ENCODE results near the gene VWC2. TPM values are rescaled to one million over a fixed set of nuclear protein-coding genes. Genes with fewer than 3 reads are reported as not detected.

VWC2 gene
- total RNA-seq, 1 experiment from 2014 or later: not detected

DNA sequence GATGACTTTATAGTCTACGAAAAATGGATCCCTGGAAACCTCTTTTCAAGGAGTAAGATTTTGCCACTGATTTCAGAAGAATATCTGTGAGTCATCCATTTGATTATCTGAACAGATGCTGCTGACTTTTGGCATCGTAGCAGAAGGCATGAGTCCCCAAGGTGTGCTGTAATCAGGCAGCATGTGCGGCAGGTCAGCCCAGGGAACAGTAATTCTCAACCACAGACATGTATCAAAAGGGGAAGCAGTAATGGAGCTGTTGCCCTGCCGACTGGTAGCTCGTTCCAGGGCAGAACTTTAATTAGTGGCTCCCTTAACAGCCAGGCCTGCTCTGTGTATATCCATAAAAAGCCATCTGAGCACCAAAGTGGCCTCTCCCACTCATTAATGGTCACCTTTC lies 5.7 kb upstream of the VWC2 start:
- POLR2A ChIA-PET: no interaction called here
- no peaks in the 10 kb centered on the region for H3K9me3 ChIP-seq
- H3K27ac Mint-ChIP-seq (ENCODE audit: unreplicated experiment): no peak overlapping the region
- H3K4me3 Mint-ChIP-seq (ENCODE audit: unreplicated experiment): no peak overlapping the region
- no peak for DNase-seq
- no peak overlapping the region for H3K4me3 ChIP-seq (ENCODE audit: low read depth, low read length)
- no peaks in the 10 kb centered on the region for H3K4me1 ChIP-seq
- no peaks in the 10 kb centered on the region; the same call in 1 of the 2 replicates for H3K27me3 ChIP-seq (replicated peaks; ENCODE audit: control insufficient read depth, insufficient read depth, low read length)
- H3K4me1 Mint-ChIP-seq (ENCODE audit: low read depth, unreplicated experiment): no peaks in the 10 kb centered on the region
- H3K36me3 Mint-ChIP-seq (ENCODE audit: insufficient read depth, unreplicated experiment): no peaks in the 10 kb centered on the region
- H3K36me3 ChIP-seq (ENCODE audit: control insufficient read depth, insufficient read depth, low read length): no peaks in the 10 kb centered on the region
- TF ChIP-seq, protein P1, sequence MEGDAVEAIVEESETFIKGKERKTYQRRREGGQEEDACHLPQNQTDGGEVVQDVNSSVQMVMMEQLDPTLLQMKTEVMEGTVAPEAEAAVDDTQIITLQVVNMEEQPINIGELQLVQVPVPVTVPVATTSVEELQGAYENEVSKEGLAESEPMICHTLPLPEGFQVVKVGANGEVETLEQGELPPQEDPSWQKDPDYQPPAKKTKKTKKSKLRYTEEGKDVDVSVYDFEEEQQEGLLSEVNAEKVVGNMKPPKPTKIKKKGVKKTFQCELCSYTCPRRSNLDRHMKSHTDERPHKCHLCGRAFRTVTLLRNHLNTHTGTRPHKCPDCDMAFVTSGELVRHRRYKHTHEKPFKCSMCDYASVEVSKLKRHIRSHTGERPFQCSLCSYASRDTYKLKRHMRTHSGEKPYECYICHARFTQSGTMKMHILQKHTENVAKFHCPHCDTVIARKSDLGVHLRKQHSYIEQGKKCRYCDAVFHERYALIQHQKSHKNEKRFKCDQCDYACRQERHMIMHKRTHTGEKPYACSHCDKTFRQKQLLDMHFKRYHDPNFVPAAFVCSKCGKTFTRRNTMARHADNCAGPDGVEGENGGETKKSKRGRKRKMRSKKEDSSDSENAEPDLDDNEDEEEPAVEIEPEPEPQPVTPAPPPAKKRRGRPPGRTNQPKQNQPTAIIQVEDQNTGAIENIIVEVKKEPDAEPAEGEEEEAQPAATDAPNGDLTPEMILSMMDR (IDR thresholded peaks at IDR 0.05; ENCODE audit: insufficient read depth in 1 of 2, low read depth in 1 of 2, low read length in 1 of 2, severe bottlenecking in 1 of 2, unreplicated experiment in 1 of 2): no peak
- H3K27me3 Mint-ChIP-seq (ENCODE audit: insufficient read depth, unreplicated experiment): peaks cover 18% of the 10 kb centered on the region
- intact Hi-C loops (cut with micrococcal nuclease; ENCODE audit: unreplicated experiment): no loop called here
- CTCF ChIA-PET: no interaction called here
- peaks cover 3% of the 10 kb centered on the region for H3K9me3 Mint-ChIP-seq (ENCODE audit: unreplicated experiment)
- BruUV-seq (replicated peaks): no TSS peak

DNA sequence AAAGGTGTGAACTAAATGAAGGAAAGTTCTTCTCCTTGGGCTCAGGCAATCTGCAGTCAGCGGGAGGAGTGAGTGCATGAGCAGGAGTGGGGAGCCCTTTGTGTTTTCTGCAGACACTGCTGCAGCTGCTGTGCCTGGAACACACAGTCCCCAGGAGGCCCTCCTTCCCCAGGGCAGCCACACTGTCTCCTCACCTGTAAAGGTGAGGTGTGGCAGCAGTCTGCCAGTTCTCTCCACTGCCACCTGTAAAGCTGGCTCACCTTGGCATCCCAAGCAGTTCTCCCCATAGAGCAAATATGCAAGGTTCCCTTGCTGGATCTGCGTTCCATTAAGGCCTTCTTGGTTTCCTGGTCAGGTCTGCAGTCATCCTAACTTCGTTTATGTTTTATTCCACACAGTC lies 5.2 kb upstream of the VWC2 start:
- ChIA-PET POLR2A (no interaction called here), CTCF (no interaction called here)
- no peak for DNase-seq

DNA sequence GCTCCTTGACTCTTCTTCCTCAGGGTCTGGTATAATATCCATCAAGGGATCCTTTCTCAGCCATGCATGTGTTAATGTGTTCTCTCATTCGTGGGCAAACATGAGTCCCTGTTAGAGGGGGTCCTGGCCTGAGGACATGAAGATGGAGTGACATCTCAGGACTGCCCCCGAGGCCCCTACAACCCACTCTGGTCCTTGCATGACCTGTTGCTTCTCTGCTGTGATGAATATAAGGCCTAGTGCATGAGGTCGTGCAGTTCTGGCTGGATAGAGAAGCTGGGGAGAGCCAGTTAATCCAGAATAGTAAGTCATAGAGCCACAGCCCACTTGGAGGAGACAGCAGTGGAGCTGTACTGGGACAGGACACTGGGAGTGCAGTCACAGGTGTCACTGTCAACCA lies 4.6 kb upstream of the VWC2 start:
- H3K36me3 ChIP-seq (ENCODE audit: control insufficient read depth, insufficient read depth, low read length): no peaks in the 10 kb centered on the region
- CTCF ChIA-PET: no interaction called here
- H3K27ac Mint-ChIP-seq (ENCODE audit: unreplicated experiment): no peak overlapping the region
- POLR2A ChIA-PET: no interaction called here
- H3K27me3 ChIP-seq (replicated peaks; ENCODE audit: control insufficient read depth, insufficient read depth, low read length): no peaks in the 10 kb centered on the region; the same call in 1 of the 2 replicates
- H3K4me1 ChIP-seq: no peaks in the 10 kb centered on the region
- TF ChIP-seq, protein P1 (IDR thresholded peaks at IDR 0.05; ENCODE audit: insufficient read depth in 1 of 2, low read depth in 1 of 2, low read length in 1 of 2, severe bottlenecking in 1 of 2, unreplicated experiment in 1 of 2): no peak
- no peaks in the 10 kb centered on the region for H3K4me1 Mint-ChIP-seq (ENCODE audit: low read depth, unreplicated experiment)
- peaks cover 20% of the 10 kb centered on the region for H3K27me3 Mint-ChIP-seq (ENCODE audit: insufficient read depth, unreplicated experiment)
- peaks cover 5% of the 10 kb centered on the region for H3K36me3 Mint-ChIP-seq (ENCODE audit: insufficient read depth, unreplicated experiment)
- no peak overlapping the region for H3K4me3 Mint-ChIP-seq (ENCODE audit: unreplicated experiment)
- DNase-seq: no peak
- H3K4me3 ChIP-seq (ENCODE audit: low read depth, low read length): no peak overlapping the region
- no peaks in the 10 kb centered on the region for H3K9me3 ChIP-seq
- intact Hi-C loops (cut with micrococcal nuclease; ENCODE audit: unreplicated experiment): no loop called here
- BruUV-seq (replicated peaks): no TSS peak
- peaks cover 10% of the 10 kb centered on the region for H3K9me3 Mint-ChIP-seq (ENCODE audit: unreplicated experiment)

More for the DNA sequence above, 5.2 kb upstream of the VWC2 start:
- Histone ChIP-seq H3K27me3 (replicated peaks; ENCODE audit: control insufficient read depth, insufficient read depth, low read length) (no peaks in the 10 kb centered on the region; the same call in 1 of the 2 replicates), H3K4me3 (ENCODE audit: low read depth, low read length) (no peak overlapping the region), H3K9me3 (no peaks in the 10 kb centered on the region), H3K4me1 (no peaks in the 10 kb centered on the region), H3K36me3 (ENCODE audit: control insufficient read depth, insufficient read depth, low read length) (no peaks in the 10 kb centered on the region)
- Mint-ChIP-seq H3K4me1 (ENCODE audit: low read depth, unreplicated experiment) (no peaks in the 10 kb centered on the region), H3K4me3 (ENCODE audit: unreplicated experiment) (no peak overlapping the region), H3K36me3 (ENCODE audit: insufficient read depth, unreplicated experiment) (peaks cover 4% of the 10 kb centered on the region), H3K27me3 (ENCODE audit: insufficient read depth, unreplicated experiment) (peaks cover 23% of the 10 kb centered on the region), H3K27ac (ENCODE audit: unreplicated experiment) (no peak overlapping the region), H3K9me3 (ENCODE audit: unreplicated experiment) (peaks cover 9% of the 10 kb centered on the region)
- no TSS peak for BruUV-seq (replicated peaks)
- intact Hi-C loops (cut with micrococcal nuclease; ENCODE audit: unreplicated experiment): no loop called here
- TF ChIP-seq, protein P1 (IDR thresholded peaks at IDR 0.05; ENCODE audit: insufficient read depth in 1 of 2, low read depth in 1 of 2, low read length in 1 of 2, severe bottlenecking in 1 of 2, unreplicated experiment in 1 of 2): no peak
